Osteoblast (primary cell): ENCODE measurements around the gene ZNF385A. TPM values are rescaled to one million over a fixed set of nuclear protein-coding genes. Genes with fewer than 3 reads are reported as not detected.

Source experiments
- DNase-seq: peaks from one replicate; pipeline ENCODE4 v3.0.0; 2011; ENCODE audit warnings: low spot score, mixed read lengths; ENCODE audit not compliant: insufficient read length; ENCODE audit errors: missing footprints
- H2AFZ ChIP-seq: 2 replicates; pipeline ENCODE4 v1.6.0; 2011; ENCODE audit warnings: mild to moderate bottlenecking, low read length
- H3K27ac ChIP-seq: 2 replicates; pipeline ENCODE4 v1.5.1; 2011; ENCODE audit warnings: mild to moderate bottlenecking, low read depth, low read length, moderate library complexity
- H3K27me3 ChIP-seq: 2 replicates; pipeline ENCODE4 v1.6.0; 2012; ENCODE audit warnings: mild to moderate bottlenecking, control low read depth, inconsistent platforms, low read length, moderate library complexity; ENCODE audit not compliant: insufficient read depth
- H3K36me3 ChIP-seq: 2 replicates; pipeline ENCODE4 v1.5.1; 2011; ENCODE audit warnings: mild to moderate bottlenecking, low read length, control low read depth, moderate library complexity; ENCODE audit not compliant: insufficient read depth
- H3K4me1 ChIP-seq: 2 replicates; pipeline ENCODE4 v1.5.1; 2011; ENCODE audit warnings: mild to moderate bottlenecking, low read length, control low read depth, moderate library complexity; ENCODE audit not compliant: insufficient read depth
- H3K4me2 ChIP-seq: 2 replicates; pipeline ENCODE4 v1.6.0; 2011; ENCODE audit warnings: mild to moderate bottlenecking, low read length; ENCODE audit not compliant: insufficient read depth
- H3K4me3 ChIP-seq: fragments of 200-600 bp; sonication (generic); 3 replicates; pipeline ENCODE4 v1.5.1; 2012; ENCODE audit warnings: mild to moderate bottlenecking, low read length, inconsistent platforms; ENCODE audit not compliant: insufficient read depth
- H3K79me2 ChIP-seq: 2 replicates; pipeline ENCODE4 v1.6.0; 2012; ENCODE audit warnings: mild to moderate bottlenecking, low read length, control low read depth, inconsistent platforms; ENCODE audit not compliant: insufficient read depth
- H3K9me3 ChIP-seq: 2 replicates; pipeline ENCODE4 v1.5.1; 2011; ENCODE audit warnings: low read depth, low read length, control low read depth
- H4K20me1 ChIP-seq: 2 replicates; pipeline ENCODE4 v1.6.0; 2012; ENCODE audit warnings: mild to moderate bottlenecking, low read length, control low read depth; ENCODE audit not compliant: insufficient read depth
- total RNA-seq: library from RNA; depleted of rRNA; stranded (reverse); fragments of >200 nt; gene quantifications from 2 replicates; pipeline ENCODE4 v1.2.3, GENCODE V29; 2012
- TF ChIP-seq, protein P1 (sequence below): IDR thresholded peaks from 2 replicates; pipeline ENCODE4 v1.5.1; 2011; ENCODE audit warnings: mild to moderate bottlenecking, low read depth, low read length, moderate library complexity; ENCODE audit errors: extremely low read depth

Gene ZNF385A
- total RNA-seq, 1 donor, result 0.72 TPM

DNA sequence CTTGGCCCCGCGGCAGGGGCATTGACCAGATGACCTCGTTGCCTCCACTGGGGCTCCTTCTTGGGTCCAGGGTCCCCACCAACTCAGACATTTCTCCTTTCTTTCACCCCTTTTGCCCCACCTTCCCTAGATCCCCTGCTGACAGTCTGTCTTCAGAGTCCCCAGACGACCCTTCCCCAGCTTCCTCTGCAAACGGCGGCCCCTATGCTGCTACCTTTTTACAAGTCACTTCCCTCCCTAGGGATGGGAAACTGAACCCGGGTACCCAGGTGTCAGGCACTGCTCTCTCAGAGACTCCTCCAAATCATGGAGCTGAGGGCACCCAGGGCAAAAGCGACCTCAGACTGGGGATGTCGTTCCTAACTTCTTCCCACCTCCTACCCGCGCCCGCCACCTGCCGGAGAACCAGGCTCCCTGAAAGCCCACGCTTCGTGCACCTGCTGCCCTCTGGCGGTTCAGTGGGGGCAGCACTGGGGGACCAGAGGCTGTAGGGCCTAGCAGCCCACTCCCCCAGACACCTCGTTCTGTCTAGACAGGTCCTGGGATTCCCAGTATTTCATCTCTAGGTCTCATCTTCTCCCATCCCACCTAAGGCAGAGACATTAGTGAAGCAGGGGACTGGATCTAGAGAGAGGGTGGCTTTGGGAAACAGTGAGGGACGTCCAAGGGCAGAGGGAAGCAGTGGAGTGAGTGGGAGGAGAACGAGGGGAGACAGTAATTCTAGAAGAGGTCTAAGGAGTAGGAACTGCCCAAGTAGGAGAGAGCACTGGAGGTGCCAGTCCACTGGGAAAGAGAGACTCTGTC, 4.9 kb downstream of the ZNF385A start:
- DNase-seq, result peak; percentile 99
- peak overlapping the region; percentile 6 for H3K27ac ChIP-seq
- TF ChIP-seq, protein P1, sequence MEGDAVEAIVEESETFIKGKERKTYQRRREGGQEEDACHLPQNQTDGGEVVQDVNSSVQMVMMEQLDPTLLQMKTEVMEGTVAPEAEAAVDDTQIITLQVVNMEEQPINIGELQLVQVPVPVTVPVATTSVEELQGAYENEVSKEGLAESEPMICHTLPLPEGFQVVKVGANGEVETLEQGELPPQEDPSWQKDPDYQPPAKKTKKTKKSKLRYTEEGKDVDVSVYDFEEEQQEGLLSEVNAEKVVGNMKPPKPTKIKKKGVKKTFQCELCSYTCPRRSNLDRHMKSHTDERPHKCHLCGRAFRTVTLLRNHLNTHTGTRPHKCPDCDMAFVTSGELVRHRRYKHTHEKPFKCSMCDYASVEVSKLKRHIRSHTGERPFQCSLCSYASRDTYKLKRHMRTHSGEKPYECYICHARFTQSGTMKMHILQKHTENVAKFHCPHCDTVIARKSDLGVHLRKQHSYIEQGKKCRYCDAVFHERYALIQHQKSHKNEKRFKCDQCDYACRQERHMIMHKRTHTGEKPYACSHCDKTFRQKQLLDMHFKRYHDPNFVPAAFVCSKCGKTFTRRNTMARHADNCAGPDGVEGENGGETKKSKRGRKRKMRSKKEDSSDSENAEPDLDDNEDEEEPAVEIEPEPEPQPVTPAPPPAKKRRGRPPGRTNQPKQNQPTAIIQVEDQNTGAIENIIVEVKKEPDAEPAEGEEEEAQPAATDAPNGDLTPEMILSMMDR, result peak; percentile 100

DNA sequence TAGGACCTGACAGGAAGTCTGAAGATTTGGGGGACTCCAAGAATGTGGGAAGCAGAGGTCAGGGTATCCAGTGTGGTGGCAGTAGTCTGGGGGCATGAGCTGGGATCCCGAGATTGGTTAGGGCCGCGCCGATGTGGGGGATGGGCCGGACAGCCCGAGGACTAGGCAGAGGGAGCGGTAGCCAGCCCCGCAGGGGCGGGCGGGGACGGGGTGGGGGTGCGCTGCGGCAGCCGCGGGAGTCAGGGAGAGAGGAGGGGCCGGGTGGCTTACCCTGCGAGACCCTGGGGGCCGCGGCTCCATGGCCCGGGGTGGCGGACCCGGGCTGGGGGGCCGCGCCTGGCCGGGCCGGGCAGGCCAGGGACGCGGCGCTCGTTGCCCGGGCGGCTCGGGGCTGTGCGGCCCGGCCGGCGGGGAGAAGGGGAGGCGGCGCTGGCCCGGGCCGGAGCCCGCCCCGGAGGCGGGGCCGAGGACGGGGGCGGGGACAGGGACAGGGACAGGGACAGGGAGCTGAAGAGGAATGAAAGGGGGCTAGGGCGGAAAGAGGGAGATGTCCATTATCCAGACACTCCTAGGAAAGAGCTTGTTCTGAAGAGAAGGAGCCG, 5.6 kb downstream of the ZNF385A start:
- peak; percentile 98 for DNase-seq

More for the DNA sequence above, 4.9 kb downstream of the ZNF385A start:
- H3K36me3 ChIP-seq, result no peaks in the 10 kb centered on the region
- H3K27me3 ChIP-seq, result no peaks in the 10 kb centered on the region
- no peaks in the 10 kb centered on the region for H4K20me1 ChIP-seq
- no peaks in the 10 kb centered on the region for H3K79me2 ChIP-seq
- H3K4me2 ChIP-seq, result peak overlapping the region; percentile 80
- H3K4me1 ChIP-seq, result peaks cover 16% of the 10 kb centered on the region
- H2AFZ ChIP-seq, result peak overlapping the region; percentile 58
- H3K9me3 ChIP-seq, result no peaks in the 10 kb centered on the region
- H3K4me3 ChIP-seq, result peak overlapping the region; percentile 66

DNA sequence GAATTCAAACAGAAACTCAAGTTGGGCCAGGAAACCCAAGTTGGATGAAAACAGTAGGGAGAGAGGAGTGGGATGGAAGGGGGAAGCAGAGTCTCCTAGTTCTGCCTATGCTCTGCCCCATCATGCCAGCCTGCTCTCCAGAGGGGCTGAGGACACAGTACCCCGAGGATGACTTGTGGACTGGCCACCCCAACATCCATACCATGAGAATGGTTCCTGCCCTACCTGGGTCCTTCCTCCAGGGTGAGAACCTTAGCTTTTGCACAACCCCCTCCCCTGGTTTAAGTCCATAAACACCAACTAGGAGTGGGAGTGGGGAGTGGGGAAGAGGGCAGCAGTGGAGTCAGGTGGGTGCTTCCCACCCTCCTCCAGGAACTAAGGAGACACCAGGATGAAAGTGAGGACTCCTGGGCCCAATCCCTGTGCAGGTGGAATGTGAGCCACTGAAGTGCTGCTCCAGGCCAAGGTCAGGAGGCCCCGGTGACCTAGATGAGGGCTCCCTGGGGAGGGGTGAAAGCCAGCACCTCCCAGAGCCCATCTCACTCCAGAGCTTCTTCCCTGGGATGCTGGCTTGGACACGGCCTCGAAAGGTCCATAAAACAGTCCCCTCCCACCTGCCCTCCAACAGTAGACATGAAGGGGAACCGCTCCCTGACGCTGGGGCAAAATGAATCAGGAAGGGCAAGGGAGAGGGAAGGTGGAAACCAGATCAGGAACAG, 6.6 kb downstream of the ZNF385A start:
- no peaks in the 10 kb centered on the region for H3K9me3 ChIP-seq
- DNase-seq, result peak; percentile 72
- peak overlapping the region; percentile 80 for H3K4me2 ChIP-seq
- peaks cover 10% of the 10 kb centered on the region for H3K4me1 ChIP-seq
- no peak overlapping the region for H3K27ac ChIP-seq
- TF ChIP-seq, protein P1, result no peak
- no peak overlapping the region for H2AFZ ChIP-seq
- no peaks in the 10 kb centered on the region for H3K27me3 ChIP-seq
- no peaks in the 10 kb centered on the region for H3K36me3 ChIP-seq
- no peaks in the 10 kb centered on the region for H4K20me1 ChIP-seq
- H3K4me3 ChIP-seq, result no peak overlapping the region
- no peaks in the 10 kb centered on the region for H3K79me2 ChIP-seq

More for the DNA sequence above, 5.6 kb downstream of the ZNF385A start:
- Histone ChIP-seq H3K9me3 (no peaks in the 10 kb centered on the region), H3K4me3 (peak overlapping the region; percentile 66), H3K4me2 (peak overlapping the region; percentile 80), H3K27ac (peak overlapping the region; percentile 6), H3K36me3 (no peaks in the 10 kb centered on the region), H4K20me1 (no peaks in the 10 kb centered on the region), H3K4me1 (peaks cover 14% of the 10 kb centered on the region), H2AFZ (peak overlapping the region; percentile 58), H3K27me3 (no peaks in the 10 kb centered on the region), H3K79me2 (no peaks in the 10 kb centered on the region)
- TF ChIP-seq, protein P1, result no peak

DNA sequence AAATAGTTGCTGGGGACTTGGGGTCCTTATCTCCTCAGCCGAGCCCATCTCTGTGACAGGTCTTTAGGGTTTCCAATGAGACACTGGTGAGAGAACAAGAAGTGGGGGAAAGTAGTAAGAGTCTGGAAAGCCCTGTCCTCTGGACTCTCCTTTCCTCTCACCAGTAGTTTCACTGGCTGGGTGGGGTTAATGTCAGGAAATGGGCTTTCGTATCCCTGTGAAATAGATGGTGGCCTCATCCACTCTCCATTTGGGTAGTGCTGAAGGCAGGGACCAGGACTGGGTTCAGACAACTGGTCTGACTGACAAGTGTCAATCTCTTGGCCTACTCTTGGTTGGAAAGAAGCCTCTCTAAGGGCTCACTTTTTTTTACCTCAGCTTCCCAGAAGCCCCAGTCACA, 7.5 kb downstream of the ZNF385A start:
- Histone ChIP-seq H2AFZ (no peak overlapping the region), H3K27ac (no peak overlapping the region), H3K79me2 (no peaks in the 10 kb centered on the region), H3K4me3 (no peak overlapping the region), H3K9me3 (no peaks in the 10 kb centered on the region), H4K20me1 (no peaks in the 10 kb centered on the region), H3K4me2 (no peak overlapping the region), H3K27me3 (no peaks in the 10 kb centered on the region), H3K4me1 (peaks cover 7% of the 10 kb centered on the region), H3K36me3 (no peaks in the 10 kb centered on the region)
- DNase-seq, result peak; percentile 79
- TF ChIP-seq, protein P1, result no peak
